NCI-H1417 (cell line): ENCODE results near the gene RFXANK.
A peak's percentile ranks its signal among the peaks of the same experiment; 100 is the strongest.
"Not testable (repeated sequence)": the region's sequence is repeated elsewhere in the genome, so short reads cannot be mapped to it uniquely, and the experiment has no call there.

Experiments used
- DNase-seq, 3 experiments: peaks; one replicate each; lab custom pipeline; 2025; lab: John Stamatoyannopoulos, UW

The RFXANK gene, protein sequence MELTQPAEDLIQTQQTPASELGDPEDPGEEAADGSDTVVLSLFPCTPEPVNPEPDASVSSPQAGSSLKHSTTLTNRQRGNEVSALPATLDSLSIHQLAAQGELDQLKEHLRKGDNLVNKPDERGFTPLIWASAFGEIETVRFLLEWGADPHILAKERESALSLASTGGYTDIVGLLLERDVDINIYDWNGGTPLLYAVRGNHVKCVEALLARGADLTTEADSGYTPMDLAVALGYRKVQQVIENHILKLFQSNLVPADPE

DNA sequence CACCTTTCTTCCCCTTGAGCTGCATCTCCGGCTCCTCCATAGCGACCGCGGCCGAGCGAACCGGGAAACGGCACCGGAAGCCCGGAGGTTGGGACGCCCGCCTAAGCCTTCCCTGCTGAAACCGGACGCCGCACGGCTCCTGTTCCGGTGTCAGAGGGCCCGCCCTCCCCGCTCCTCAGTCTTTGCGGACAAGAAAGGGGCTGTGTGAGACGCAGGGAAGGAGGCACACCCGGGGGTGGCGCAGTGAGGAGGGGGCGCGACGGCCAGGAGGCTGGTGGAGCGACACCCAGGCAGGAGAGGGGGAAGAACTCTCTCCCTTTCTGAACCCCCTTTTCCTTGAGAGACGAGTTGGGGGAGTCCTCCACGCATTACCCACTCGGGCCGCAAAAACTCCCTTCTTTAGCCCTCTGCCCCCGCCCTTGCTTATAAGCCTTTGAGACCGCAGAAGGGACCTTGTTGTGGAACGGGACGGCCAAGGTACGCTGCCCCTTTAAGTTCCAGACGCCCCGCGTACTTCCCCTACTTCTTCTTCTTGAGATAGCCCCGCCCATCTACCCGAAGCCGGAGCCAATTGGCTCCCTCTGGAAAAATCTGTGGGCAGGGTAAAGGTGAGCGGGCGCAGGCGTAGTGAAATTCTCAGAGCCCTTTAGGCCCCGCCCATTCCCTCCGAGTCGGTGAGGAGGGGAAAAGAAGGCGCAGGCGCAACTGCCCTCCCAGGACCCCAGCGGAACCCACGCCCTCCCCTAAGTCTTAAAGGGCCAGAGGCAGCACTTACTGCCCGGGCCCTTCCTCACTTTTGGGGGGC lies at the start of gene RFXANK, which contains the start of gene BORCS8:
Gene RFXANK, plus strand, starts transcription at position 181 of the 805 bp plus-strand sequence. CDS start 1,689 bp downstream, outside the sequence.
Gene BORCS8, minus strand, starts transcription at position 75 of the 805 bp plus-strand sequence. Its CDS starts 35 bp downstream, at position 40.
- peak; percentile 97 to 100 (median 98) for DNase-seq

DNA sequence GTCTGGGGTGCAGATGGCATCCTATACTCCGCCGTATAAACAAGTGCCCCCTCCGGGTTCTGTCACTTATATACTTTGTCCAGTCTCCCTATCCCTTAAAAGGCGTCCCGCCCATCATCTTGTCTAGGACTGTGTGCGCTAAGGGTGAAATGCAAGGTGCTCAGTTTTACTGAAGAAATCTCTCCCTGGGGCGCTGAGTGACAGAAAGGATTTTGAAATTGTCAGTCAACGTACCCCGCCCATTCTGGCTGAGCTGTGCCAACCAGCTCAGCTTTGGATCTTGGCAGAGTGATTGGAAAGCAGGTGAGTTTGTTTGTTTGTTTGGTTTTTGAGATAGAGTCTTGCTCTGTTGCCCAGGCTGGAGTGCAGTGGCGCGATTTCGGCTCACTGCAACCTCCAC lies 49.7 kb upstream of the RFXANK start:
- DNase-seq = no peak

DNA sequence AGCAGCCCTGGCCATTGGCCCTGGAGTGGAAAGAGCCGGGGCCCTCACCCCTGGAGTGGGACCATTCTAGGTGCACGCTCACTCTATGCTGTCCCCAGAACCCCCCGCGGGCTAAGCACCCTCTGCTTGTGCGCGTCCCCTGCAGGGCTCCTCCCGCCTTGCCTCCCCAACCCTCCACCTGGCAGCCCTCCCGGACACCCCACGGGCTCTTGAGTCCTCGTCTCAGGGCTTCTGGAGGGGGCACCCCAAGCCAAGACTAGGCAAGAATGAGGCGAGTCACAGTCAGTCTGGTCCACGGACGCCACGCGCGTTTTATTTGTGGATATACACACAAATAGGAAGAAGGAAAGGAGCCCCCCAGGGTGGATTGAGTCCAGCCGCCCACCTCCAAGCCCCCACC lies 46.8 kb upstream of the RFXANK start:
- DNase-seq = no peak

DNA sequence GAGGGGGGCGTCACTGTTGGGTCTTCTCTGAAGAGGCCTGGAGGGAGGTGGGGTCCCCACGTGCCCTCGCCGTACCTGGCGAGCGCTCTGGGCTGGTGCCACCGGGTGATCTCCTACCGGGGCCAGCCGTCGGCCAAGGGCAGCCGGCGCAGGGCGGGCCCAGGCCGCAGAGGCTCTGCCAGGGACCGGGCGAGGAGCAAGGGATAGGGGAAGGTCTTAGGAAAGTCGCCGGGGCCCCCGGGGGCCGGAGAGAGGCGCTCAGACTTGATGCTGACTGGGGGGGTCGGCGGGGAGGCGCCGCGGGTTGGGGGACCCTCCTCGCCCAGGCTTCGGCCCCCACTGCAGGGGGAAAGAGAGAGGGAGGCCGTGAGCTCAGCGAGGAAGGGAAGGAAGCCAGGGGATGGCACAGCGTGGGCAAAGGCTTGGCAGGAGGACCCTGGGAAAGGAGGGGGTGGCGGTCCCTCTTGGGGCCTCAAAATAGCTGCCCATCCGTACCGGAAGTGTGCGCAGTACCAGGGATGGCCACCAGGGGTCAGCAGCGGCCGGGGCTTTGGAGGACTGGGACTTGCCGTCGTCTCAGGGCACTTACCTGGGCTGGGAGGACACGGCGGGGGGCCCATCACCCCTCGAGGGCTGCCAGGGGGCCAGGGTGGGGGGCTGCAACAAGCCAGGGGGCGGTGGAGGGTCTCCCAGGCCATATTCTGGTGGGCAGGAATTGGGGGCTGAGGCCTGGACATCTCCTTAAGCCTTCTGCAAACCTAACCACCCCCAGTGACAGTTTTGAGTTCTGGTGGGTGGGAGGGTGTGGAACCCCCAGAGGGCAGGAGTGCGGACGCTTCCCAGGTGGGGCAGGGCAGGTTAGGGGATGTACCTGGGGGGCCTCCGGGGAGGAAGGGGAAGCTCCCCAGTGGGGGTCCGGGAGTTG lies 46.1 kb upstream of the RFXANK start:
- peak; percentile 30 to 71 (median 48) for DNase-seq

DNA sequence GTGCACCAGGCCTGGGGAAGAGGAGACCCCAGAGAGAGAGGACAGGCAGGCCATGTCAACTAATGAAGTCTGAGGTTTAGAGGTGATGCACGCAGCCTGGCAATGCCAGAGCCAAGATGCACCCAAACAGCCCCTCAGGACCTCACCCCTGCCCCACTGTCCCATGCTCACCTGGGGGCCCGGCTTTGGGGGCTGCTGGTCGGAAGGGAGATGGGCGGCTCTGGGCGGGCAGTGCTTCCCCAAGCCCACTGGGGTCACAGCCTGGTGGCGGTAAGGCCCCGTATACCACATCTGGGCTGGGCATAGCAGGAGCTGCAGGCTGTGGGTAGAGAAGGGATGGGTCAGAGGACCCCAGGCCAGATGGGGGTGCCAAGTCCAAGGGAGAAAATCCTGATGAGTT lies 45.2 kb upstream of the RFXANK start:
- DNase-seq = no peak

DNA sequence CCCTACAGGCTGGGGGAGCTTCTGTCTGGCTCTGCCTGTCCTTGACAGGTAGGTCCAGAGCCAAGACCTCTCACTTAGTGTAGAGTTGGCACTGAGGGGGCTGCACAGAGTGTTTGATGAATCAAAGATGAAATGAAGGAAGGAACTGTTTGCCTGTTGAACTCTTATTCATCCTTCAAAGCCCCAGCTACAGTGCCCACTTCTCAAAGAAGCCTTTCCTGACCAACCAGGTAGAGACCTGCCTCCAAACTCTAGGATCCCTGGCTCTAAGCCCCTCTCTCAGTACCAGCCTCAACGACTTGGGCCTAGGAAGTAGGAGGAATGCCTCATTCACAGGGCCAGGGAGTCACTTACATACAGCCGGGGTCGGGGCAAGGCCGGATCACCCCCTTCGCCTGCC lies 44.7 kb upstream of the RFXANK start:
- DNase-seq = no peak

DNA sequence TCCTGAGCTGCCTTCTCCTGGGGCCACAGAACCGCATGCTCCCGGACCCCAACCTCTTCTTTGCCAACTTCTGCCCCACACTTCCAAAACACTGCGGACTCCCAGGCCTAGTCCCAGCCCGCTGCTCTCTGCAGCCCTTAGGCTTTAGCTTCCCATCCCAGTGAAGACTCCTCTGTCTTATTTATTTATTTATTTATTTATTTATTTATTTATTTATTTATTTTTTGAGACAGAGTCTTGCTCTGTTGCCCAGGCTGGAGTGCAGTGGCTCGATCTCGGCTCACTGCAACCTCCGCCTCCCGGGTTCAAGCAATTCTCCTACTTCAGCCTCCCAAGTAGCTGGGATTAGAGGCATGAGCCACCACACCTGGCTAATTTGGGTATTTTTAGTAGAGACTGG lies 43.6 kb upstream of the RFXANK start:
- DNase-seq = not testable (repeated sequence)

DNA sequence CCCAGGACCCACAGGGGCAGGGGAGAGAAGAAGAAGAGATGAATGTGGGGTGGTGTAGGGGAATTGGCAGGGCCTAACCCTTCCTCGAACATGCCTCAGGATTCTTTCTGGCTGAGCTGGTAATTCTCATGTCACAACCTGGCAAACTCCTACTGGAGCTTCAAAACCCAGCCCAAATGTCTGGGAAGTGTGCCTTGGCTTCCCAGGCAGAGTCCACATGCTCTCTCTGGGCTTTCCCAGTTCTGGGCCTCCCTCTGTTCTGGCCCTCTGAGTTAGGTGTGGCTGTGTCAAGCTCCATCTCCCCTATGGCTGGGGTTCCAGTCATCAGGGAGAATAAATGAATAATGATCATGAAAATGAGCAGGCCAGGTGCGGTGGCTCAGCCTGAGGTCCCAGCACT lies 42.6 kb upstream of the RFXANK start:
- no peak for DNase-seq

DNA sequence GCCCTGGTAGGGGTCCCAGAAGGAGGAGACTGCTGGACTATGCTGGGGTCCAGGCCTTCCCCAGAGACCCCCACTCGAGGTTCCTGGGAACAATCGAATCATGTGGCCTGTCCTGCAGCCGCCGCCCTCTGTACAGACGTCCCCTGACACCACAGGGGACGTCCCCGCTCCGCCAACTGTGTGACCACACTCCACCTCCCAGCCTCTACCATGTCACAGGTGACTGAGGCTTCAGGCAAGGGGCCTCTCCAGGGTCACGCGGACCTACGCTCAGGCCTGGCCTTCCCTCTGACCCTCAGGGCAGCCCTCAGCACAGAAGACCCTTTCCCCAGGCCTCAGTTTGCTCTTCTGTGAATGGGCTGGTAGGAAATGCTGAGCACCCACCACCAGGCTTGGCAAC lies 40.6 kb upstream of the RFXANK start:
- DNase-seq = no peak

DNA sequence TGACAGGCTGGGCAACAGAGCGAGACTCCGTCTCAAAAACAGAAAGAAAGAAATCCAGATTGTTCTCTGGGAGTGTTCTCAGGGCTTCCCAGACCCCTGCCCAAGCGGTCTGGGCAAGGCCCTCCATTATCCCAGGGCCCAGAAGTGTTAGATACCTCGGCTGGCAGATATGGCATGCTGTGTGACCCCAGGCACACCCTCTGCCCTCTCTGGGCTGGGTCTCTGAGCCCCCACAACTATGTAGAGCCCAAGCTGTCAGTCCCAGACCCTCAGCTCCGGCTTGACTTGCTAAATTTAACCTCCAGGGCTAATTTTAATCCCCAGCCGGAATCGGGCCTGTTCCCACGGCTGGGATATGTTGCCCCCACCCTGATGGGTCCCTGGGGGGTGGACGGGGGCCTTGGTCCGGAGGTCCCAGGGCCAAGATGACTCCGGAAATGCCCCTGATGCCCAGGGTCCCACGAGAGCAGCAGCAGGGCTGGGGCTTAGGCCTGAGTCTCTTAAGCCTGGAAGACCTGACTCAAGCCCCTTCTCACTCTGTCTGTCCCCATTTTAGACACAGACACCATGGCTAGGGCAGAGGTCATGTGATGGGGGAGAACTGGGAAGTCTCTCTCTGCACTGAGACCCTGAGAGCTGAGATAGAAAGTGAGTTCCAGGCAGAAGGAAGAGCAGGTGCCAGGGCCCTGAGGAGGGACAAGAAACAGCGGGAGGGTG lies 39.2 kb upstream of the RFXANK start:
- no peak for DNase-seq

DNA sequence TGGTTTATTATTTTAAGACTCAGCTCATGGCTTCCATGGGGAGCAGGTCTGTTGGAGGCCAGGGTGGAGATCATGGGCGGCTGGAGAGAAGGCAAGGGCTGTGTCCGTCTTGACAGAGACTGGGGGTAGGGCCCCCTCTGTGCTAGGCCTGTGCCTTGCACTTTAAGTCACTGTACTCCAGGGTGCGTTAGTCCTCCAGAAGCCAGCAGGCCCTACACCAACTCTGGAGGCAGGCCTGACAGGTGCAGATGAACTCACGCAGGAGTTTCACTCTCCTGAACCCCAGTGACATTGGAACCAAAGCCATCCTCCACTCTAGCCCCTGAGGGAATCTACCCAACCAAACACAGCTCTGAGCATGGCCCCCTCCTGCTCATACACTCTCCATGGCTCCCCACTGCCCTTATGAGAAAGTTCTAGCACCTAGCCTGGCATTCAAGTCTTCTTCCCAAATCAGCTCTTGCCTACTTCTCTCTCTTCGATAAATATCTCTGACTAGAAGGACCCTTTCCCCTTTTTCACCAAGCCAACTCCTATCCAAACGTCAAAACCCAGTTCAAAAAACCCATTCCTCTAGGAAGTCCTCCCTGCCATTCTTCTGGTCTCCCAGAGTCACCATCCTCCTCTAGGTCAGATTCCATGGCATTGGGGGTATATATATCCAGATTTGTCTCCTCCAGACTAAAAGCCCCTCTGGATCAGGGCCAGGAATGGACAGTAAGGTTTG lies 37.1 kb upstream of the RFXANK start:
- no peak for DNase-seq

DNA sequence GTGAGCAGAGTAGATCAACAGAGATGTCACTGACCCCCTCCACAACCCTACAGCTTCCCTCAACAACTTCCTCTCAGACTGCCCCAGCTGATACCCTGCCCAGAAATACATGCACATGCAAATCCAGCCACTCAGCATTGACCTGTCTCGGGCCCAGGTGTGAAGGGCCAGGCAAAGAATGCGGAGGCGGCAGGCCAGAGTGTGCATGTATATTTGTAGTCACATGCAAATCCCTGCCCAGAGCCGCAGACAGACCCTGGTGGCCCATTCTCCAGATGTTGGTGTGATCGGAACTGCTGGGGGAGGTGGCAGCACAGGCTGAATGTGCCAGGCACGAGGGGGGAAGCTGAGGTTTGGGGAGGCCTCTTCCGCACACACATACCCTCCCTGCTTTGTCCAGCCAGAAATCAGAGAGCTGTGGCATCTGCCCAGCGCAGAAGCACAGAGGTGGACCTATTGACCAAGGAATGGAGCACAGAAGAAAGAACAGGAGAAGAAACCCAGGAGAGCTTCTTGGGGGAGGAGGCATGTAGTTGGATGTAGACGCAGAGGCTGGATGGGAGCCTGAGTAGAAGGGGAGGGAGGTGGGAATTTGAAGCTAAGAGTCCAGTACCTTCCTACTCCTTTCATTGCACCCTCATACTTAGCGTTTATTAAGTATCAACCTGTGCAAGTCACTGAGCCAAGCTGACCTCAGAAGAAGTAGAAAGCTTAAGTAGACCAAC lies 36.4 kb upstream of the RFXANK start:
- DNase-seq = no peak

DNA sequence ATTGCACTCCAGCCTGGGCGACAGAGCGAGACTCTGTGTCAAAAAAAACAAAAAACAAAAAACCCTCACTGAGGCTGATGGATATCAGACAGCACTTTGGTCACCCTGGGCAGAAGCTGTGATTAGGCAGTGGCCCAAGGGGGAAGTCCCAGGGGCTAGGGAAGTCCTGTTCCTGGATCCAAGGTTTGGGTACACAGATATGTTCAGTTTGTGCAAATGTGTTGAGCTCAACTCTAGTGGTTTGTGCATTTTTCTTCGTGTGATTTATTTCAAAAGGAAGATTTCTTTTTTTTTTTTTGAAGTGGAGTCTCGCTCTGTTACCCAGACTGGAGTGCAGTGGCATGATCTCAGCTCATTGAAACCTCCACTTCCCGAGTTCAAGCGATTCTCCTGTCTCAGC lies 34.2 kb upstream of the RFXANK start:
- no peak for DNase-seq

DNA sequence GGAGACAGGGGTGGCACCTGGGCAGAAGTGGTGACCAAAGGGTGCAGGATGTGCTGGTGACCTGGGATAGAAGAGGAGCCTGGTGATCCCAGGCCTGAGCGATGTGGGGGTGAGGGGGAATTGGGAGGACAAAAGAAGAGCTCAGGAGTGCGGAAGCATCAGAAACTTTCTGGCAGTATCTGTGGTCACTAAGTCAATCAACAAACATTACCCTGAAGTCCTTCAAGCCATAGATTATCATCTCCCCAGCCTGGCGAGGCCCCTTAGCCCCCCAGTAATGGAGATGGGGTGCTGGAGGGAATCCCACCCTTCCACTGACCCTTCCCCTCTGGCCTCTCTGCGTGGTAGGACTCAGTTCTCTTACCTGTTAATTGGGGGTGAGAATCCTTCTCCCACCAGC lies 32.5 kb upstream of the RFXANK start:
- DNase-seq = no peak

DNA sequence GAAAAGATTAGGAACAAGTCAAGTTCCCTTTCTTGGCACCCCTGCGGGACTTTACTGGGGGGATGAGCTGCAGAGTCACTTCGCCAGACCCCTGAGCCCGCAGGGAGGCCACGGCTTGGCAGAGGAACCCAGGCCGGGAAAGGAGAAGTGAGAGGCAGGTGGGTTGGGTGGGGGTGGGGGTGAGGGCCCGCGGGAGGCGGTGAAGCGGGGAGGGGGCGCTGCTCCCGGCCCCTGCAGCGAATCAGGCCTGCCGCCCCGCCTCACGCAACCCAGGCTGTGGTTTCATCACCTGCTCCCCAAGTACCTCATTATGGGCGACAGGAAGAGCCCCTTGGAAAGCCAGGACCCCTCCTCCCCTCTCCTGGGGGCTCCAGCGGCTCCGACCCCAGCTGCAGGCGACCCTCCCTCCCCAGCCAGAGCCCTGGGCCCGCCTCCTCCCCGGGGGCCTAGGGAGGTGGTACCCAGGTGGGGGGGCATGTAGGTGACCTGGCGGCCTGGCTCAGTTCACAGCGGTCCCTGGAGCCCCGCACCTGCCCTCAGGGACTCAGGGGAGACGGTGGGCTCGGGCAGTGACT lies 31.5 kb upstream of the RFXANK start:
- no peak for DNase-seq

DNA sequence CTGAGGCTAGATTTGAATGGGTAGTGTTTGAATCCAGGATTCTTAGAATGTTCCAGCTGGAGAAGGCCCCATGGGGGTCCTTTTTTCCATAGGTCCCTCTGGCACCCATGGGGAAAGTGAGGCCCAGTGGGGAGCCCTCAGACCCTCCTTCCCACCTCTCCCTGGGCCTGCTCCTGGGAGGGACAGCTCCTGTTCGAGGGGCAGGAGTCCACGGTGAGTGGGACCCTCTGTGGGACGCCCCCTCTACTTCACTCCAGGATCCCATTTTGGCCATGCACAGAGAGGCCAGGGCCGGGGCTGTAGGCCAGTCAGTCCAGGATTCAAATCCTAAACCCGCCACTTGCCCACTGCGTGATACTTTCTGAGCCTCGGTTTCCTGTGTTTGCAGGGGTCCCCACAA lies 29.6 kb upstream of the RFXANK start:
- DNase-seq = no peak

DNA sequence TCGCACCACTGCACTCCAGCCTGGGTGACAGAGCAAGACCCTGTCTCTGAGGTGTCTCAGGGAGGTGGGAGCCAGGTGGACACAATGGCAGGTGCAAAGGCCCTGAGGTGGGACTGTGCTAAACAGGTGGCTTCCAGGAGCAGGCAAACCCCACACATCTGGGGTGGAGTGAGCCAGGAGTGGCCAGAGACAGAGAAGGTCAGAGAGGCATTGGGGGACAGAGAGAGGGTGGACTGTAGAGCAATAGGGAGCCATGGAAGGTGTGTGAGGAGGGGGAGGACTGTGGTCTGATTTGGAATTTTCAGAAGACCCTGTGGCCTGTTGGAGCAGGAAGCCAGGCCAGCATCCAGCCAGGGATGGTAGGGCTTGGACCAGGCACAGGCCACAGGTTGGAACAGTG lies 26.7 kb upstream of the RFXANK start:
- no peak for DNase-seq

DNA sequence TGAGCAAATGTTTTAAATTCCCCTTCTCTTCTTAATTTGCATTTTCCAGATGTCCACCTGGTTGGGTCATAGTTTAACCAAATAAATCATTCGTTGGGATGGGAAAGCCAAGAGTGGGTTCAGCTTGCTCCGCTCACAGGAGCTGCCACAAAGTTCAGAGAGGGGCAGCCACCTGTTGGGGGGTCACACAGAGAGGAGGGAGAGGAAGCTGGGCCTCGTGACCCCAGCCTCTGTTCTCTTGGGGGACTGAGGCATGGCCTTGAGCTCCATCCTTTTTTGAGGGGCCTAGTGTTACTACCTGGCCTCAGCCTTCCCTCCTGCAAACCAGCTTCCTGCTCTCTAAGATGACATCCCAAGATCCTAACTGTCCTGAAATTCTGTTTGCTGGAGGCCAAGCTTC lies 24.4 kb upstream of the RFXANK start:
- no peak for DNase-seq

DNA sequence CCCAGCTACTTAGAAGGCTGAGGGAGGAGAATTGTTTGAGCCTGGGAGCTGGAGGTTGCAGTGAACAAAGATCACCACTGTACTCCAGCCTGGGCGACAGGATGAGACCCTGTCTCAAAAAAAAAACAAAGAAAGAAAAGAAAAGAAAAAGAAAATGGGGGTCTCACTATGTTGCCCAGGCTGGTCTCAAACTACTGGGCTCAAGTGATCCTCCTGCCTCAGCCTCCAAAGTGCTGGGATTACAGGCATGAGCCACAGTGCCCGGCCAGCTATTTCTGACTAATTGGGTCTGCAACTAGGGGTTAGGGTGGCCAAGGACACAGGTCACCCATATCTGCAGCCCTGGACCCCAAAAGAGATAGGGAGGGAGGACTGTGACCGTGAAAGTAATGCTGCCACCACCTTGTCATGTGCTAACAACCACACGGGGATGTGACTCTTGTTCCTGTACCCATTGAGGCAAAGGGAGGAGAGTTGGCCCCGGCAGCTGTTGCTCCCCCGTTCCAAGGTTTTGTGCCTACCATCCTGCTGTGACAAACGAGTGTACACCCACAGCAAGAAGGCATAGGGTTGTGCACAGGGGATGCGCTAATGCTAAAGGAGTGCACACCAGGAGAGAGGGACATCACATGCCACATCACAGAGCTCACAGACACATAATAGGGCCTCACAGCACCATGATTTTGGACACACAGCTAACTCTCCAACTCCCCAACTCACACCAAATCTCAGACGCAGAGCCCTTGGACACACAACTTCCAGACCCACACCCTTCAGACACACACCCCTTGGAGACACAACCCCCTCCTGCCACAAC lies 22.6 kb upstream of the RFXANK start:
- no peak for DNase-seq
